GM19238 (cell line): Measurements from ENCODE around the gene ATP5PD.

Experiments used
- DNase-seq: peaks from one replicate; pipeline ENCODE4 v3.0.0; 2011; ENCODE audit warnings: low spot score; ENCODE audit not compliant: insufficient read length

The ATP5PD gene

DNA sequence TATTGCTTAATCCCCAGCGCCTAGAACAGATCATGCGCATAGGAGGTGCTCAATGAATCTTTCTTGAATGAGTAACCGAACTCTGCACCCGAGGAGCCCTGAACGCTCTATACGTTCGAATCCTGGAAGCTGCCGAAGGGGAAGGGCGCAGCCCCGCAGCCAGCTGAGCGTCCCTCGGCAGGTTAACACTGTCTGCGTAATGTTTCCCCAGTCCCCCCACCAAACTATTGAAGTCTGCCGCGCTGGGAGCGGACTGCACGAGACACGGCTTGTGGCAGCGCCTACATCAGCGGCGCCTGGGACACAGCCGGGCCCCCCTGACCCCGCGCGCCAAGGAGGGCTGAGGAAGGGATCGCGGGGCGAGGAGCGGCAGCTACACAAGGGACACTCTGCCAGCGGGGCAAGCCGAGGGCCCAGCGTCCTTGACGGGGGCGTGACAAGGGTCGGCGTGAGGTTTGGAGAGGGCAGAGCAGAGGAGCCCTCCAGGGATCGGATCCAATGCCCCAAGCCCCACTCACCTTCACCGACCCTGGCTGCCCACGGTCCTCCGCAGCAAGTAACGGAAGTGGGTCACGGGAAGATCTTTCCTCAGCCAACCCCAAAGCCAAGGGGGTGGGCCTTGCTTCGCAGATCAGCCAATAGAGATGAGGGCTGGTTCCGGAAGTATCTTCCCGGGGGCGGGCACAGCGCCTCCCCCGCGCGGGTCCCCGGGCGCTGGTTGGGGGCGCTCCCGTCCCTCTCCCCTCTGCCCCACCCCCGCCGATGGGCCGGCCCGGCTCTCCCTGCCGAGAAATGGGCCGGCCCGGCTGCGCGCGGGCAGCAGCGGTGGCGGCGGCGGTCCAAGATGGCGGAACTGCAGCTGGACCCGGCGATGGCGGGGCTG lies at the start of gene ATP5PD, which contains the start of gene KCTD2:
Gene ATP5PD (minus strand): TSS at position 563 of the 883 bp plus-strand sequence. CDS start 4,319 bp downstream, outside the sequence.
Gene KCTD2 (plus strand): TSS at position 819 of the 883 bp plus-strand sequence. CDS start 26 bp downstream, at position 845.
- DNase-seq = peak; percentile 98

DNA sequence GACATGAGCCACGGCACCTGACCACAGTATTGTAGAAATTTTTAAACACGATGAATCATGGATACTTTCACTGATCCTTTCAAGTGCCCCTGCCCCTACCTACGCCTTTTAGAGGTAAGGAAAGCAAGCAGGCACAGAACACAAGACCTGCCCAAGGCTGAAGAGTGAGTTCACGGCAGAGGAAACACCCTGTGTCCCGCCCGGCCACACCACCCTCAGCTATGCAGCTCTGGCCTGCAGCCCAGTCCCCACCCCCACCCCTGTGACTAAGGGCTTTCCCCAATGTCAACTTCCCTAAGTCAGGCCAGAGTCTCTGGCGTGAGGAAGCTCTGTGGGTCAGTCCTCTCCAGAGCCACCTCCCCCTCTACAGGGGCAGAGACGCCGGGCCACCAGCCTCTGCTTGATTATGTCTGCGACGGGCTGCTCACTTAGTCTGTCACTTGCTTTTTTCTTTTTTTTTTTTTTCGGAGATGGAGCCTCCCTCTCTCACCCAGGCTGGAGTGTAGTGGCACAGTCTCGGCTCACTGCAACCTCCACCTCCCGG lies 49.4 kb upstream of the ATP5PD start:
- no peak for DNase-seq

DNA sequence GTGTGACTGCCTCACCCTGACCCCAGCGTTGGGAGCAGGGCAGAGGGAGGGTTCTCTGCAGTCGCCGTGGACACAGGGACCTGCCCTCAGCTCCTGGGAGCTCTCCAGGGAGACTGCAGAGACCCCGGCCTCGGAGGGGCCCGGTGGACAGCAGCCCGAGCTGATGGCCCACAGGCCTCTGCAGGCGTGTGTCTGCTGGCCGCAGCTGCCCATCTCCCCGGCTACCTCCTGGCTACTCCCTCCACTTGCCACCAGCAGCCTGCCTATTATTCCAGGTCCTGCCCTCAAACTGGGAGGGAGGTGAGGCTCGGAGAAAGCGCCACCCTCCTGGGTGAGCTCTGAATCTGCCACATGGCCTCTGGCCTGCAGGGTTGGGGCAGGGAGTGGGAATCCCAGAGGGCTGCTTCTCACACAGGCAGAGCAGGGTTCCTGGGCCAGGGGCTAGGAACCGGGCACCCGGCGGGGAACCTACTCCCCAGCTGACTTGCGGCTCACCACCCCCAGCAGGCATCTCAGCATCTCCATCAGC lies 48.2 kb upstream of the ATP5PD start:
- no peak for DNase-seq

DNA sequence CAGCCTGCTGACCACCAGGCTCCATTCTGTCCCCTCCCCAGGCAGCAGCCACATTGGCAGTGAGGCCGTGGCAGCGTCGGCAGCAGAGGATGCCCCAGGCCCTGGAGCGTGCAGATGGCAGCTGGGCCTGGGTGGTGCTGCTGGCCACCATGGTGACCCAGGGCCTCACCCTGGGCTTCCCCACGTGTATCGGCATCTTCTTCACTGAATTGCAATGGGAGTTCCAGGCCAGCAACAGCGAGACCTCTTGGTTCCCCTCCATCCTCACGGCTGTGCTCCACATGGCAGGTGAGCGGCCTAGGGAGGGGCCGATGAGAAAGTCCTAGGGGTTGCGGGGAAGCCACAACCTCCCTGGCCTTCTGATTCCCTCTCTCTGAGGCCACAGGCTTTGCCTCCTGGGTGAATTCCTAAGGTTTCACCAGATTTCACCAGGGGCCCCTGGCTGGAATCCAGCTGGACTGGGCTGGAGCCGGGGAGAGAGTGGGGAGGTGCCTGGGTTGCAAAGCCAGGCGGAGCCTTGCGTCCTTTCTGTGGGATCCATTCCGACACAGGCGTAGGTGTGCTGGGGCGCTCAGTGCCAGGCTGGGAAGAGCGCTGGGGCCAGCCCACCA lies 46.9 kb upstream of the ATP5PD start:
- no peak for DNase-seq

GRCh38 chr17:75091855-75092327 lies 45.1 kb upstream of the ATP5PD start:
- no peak for DNase-seq

DNA sequence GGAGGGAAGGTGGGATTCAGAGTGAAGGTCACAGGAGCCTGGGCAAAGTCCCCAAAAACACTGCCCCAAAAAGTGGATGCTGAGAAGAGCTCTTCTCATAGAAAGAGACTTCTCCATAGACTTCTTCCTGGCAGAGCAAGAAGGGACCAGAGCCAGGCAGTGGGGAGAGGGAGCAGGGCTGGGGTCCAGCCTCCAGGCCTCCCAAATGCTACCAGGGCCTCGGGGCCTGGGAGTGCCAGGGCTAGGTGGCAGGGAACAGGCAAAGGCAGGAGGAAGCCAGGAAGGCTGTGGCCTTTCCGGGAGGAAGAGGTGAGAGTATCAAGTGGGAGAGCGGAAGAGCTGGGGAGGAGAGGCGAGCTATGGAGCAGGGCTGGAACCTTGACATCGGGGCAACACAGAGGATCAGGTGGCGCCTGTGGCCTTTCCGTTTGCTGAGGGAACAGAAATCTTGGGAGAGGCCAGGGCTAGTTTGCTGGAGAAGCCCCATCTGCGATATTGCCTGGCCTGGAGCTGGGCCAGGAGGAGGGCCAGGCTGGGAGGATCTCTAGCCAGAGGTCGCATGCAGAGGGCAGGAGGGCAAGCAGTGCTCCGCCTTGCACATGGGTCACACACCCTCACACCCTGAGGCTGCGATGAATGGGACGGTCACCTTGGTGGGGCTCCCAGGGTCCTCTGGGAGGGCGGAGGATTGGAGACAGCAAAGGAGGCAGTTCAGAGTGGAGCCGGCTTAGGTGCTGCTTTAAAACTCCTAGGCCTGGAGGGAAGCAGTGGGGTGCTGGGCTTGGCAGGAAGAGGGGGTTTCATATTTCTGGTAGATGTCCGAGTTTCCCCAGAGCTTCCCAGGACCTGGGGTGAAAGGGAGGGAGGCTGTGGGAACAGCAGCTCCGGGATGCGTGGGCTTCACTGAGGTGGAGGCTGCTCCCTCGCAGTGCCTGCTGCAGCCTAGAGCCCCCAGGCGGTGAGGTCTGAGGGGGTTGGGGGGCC lies 44.4 kb upstream of the ATP5PD start:
- no peak for DNase-seq

GRCh38 chr17:75088465-75089417 lies 42.0 kb upstream of the ATP5PD start:
- no peak for DNase-seq

DNA sequence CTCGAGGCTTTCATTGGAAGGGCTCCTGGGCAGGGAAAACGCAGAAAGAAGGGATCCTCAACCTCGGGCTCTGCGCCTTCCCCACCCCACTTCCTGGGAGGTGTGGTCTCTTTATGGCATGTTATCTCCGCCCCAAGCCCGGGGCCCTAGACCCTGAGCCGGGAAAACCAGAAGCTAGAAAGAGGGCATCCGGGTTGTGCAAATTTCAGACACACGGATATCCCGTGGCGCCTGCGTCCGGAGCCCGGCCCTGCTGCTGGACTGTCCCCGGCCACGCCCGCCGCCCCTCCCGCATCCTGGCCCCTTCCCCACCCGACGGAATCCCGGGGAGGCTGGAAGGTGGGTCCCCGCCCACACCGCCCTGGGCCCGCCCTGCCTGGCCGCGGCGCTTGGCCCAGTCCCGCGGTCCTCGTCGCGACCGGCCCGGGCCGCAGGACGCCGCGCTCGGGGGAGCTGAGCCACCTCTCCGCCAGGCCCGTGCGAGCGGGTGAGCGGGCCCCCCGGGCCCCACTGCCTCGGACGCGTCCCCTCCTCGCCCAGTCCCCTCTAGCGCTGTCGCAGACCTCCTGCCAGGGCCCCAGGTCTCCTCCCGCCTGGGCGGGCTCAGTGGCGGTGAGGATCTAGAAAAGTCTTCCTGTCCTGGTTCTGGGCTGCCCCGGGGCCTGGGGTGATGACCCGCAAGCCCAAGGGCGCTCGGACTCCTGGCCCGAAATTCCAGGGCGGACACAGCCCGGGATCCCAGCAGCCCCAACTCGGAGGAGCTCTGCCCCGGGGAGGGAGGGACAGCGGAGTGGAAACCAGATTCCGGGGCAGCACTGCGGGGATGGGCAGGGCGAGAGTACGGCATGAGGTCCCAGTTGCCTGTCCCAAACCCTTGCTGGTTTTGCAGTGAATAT lies 41.0 kb upstream of the ATP5PD start, which contains the start of gene SLC16A5:
Gene SLC16A5 (plus strand): TSS at position 397 of the 896 bp plus-strand sequence. CDS start 5,683 bp downstream, outside the sequence.
- peak; percentile 73 for DNase-seq

GRCh38 chr17:75087182-75087557 lies 40.4 kb upstream of the ATP5PD start:
- no peak for DNase-seq

DNA sequence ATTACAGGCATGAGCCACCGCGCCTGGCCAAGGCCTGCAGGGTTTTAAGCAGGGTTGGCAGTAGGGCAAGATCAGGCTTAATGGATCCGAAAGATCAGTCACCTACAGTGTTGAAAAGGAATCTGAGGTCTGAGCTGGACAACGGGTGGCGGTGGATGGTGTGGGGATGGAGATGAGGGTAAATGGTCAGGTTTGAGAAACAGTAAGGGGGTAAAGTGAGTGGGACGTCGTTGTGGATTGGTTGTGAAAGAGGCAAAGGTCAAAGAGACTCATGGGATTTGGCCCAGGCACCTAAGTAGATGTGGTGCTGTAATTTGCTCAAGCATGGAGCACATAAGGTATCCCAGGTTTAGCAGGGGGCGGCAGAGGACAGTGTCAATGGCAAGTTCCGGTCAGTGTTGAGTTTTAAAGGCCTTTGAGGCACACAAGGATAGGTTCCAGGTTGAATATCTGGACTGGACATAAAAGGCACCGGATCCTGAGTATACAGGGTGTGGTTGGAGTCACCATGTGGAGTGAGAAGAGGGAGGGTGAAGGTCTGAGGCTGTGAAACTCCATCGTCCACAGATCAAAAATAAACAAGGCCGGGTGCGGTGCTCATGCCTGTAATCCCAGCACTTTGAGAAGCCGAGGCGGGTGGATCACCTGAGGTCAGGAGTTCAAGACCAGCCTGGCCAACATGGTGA lies 39.9 kb upstream of the ATP5PD start:
- DNase-seq = no peak

- no peak for DNase-seq
Observed at GRCh38 chr17:75084039-75084660, 37.4 kb upstream of the ATP5PD start.

DNA sequence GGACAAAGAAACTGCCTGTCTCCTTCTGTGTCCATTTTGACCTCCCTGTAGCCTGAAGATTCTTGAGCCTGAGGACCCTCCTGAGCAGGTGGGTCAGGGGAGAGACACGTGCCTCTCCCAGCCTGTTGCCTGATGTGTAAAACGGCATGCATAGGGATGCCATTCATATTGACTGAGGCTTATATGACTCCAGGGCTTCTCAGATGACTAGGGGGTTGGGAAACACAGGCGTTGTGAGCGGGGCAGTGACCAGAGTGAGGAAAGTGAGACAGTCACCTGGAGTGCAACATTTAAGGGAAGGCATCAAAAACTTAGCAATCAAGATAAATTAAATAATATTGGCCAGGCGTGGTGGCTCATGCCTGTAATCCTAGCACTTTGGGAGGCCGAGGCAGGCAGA lies 35.9 kb upstream of the ATP5PD start:
- DNase-seq = no peak

DNA sequence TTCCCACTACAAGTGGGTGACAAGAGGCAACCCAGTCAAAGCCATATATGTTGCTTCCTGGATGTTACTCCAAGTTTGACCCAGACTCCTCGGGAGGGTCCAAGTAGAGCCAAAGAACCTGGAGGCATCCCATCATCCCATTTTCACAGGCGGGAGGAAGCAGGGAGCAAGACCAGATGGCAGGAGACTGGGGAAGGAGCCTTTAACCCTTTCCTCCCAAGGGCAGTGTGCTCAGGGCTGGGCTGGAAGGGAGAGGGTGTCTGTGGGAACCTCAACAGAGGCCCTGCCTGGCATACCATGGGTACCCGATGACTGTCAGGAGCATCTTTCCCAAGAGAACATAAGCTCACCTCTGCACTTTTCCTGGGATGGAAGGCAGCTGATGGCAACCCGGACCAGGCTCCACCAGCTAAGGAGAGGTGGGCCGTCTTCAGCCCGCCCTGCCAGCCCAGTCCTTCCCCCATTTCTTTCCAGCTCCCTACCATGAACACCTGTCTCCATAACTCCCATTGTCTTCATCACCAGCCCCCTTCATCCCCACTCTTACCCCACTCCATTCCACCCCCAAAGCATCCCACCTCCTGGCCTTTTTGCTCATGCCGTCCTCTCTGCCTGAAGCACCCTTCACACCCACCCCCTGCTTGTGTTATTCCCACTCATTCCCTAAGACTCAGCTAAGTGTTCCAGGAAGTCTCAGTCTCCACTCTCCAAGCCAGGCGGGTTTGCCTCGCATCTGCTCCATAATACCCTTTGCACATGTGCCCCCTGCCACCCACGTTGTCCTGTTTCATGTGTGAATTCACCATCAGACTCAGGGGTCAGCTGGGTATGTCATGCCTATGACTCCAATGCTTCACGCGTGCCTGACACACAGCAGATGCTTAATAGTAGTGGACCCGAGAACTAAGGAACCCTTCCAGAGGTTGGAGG lies 35.1 kb upstream of the ATP5PD start:
- DNase-seq = no peak

- DNase-seq = no peak
Observed at GRCh38 chr17:75079023-75079373, 32.2 kb upstream of the ATP5PD start.

GRCh38 chr17:75078284-75079022 lies 31.7 kb upstream of the ATP5PD start:
- peak; percentile 64 for DNase-seq
